Vagina (tissue), 2 donors: Measurements from ENCODE around the gene ABCC12. TPM values are rescaled to one million over a fixed set of nuclear protein-coding genes. Genes with fewer than 3 reads are reported as not detected.
"Not testable (repeated sequence)": the region's sequence is repeated elsewhere in the genome, so short reads cannot be mapped to it uniquely, and the experiment has no call there.

Source experiments
- DNase-seq, 2 donors: peaks; one replicate each; pipeline ENCODE4 v3.0.0-alpha.2; 2017; ENCODE audit errors: extremely low spot score in 2 of 2
- H3K27ac ChIP-seq: fragments of 200-600 bp; sonication (generic); one replicate; pipeline ENCODE4 v1.5.1; 2019
- H3K27me3 ChIP-seq: fragments of 200-600 bp; sonication (generic); one replicate; pipeline ENCODE4 v1.5.1; 2019
- H3K36me3 ChIP-seq, 2 donors: fragments of 200-600 bp; sonication (generic); one replicate each; pipeline ENCODE4 v1.5.1; 2017 to 2019
- H3K4me1 ChIP-seq: fragments of 200-600 bp; sonication (generic); one replicate; pipeline ENCODE4 v1.5.1; 2019
- H3K4me3 ChIP-seq, 2 donors: fragments of 200-600 bp; sonication (generic); 1 replicate in 1 of 2; 2 replicates in 1 of 2; pipeline ENCODE4 v1.5.1; 2016 to 2019
- H3K9me3 ChIP-seq: fragments of 200-600 bp; sonication (generic); one replicate; pipeline ENCODE4 v1.5.1; 2019
- CTCF ChIP-seq, 3 experiments: fragments of 450-650 bp in 2 of 3; fragments of 200-600 bp in 1 of 3; sonication (generic) in 1 of 3; IDR thresholded peaks; one replicate each; pipeline ENCODE4 v1.5.1; 2017 to 2019; ENCODE audit warnings: antibody characterized with exemption in 3 of 3, mild to moderate bottlenecking in 2 of 3, moderate library complexity in 2 of 3
- POLR2A ChIP-seq, 2 donors: fragments of 450-650 bp; IDR thresholded peaks; one replicate each; pipeline ENCODE4 v1.6.1; 2017; ENCODE audit warnings: antibody characterized with exemption in 2 of 2, mild to moderate bottlenecking in 2 of 2, moderate library complexity in 2 of 2
- POLR2AphosphoS5 ChIP-seq, 2 donors: sonication (generic); formaldehyde crosslinking; IDR thresholded peaks; one replicate each; pipeline ENCODE4 v1.9.0; 2017; ENCODE audit warnings: antibody characterized with exemption in 2 of 2, mild to moderate bottlenecking in 2 of 2, low read depth in 1 of 2; ENCODE audit not compliant: insufficient read depth in 1 of 2
- intact Hi-C: fragments of 100-400 bp; cut with DNase I; formaldehyde crosslinking; loops from one replicate; pipeline ENCODE4 v1.15.1; 2023
- total RNA-seq: library from RNA; depleted of rRNA; stranded (reverse); fragments of >200 nt; gene quantifications from one replicate; pipeline ENCODE4 v1.2.3, GENCODE V29; 2016

ABCC12 gene
- total RNA-seq, 1 donor from 2014 or later, result not detected

GRCh38 chr16:48184681-48185080 is 28.9 kb upstream of the ABCC12 start:
- intact Hi-C loops, result no loop called here
- H3K36me3 ChIP-seq, result no peaks in the 10 kb centered on the region
- no peak overlapping the region for H3K4me3 ChIP-seq
- no peaks in the 10 kb centered on the region for H3K4me1 ChIP-seq
- no peak overlapping the region for H3K27ac ChIP-seq
- no peaks in the 10 kb centered on the region for H3K9me3 ChIP-seq
- no peak for DNase-seq
- no peak for TF ChIP-seq CTCF (IDR thresholded peaks at IDR 0.05)
- no peak for TF ChIP-seq POLR2A (IDR thresholded peaks at IDR 0.05)
- TF ChIP-seq POLR2AphosphoS5 (IDR thresholded peaks at IDR 0.05; ENCODE audit: insufficient read depth in 1 of 2, low read depth in 1 of 2), result no peak
- no peaks in the 10 kb centered on the region for H3K27me3 ChIP-seq

GRCh38 chr16:48182979-48183537 is 27.3 kb upstream of the ABCC12 start:
- TF ChIP-seq POLR2AphosphoS5 (IDR thresholded peaks at IDR 0.05; ENCODE audit: insufficient read depth in 1 of 2, low read depth in 1 of 2) (no peak), CTCF (IDR thresholded peaks at IDR 0.05) (no peak), POLR2A (IDR thresholded peaks at IDR 0.05) (no peak)

GRCh38 chr16:48181746-48182520 is 26.1 kb upstream of the ABCC12 start:
- H3K27ac ChIP-seq, H3K27me3 ChIP-seq, H3K4me1 ChIP-seq, H3K4me3 ChIP-seq, DNase-seq, intact Hi-C loops, H3K9me3 ChIP-seq, H3K36me3 ChIP-seq: not testable (repeated sequence)

More at GRCh38 chr16:48182979-48183537, 27.3 kb upstream of the ABCC12 start:
- no peak for DNase-seq
- Histone ChIP-seq H3K9me3 (no peaks in the 10 kb centered on the region), H3K4me1 (no peaks in the 10 kb centered on the region), H3K27me3 (no peaks in the 10 kb centered on the region), H3K4me3 (no peak overlapping the region), H3K36me3 (no peaks in the 10 kb centered on the region), H3K27ac (no peak overlapping the region)
- intact Hi-C loops, result no loop called here

- DNase-seq, result no peak
- Histone ChIP-seq H3K4me1 (no peaks in the 10 kb centered on the region), H3K9me3 (no peaks in the 10 kb centered on the region), H3K36me3 (no peaks in the 10 kb centered on the region), H3K27me3 (no peaks in the 10 kb centered on the region), H3K27ac (no peak overlapping the region), H3K4me3 (no peak overlapping the region)
- intact Hi-C loops, result no loop called here
- TF ChIP-seq CTCF (IDR thresholded peaks at IDR 0.05), result no peak
- no peak for TF ChIP-seq POLR2AphosphoS5 (IDR thresholded peaks at IDR 0.05; ENCODE audit: insufficient read depth in 1 of 2, low read depth in 1 of 2)
- TF ChIP-seq POLR2A (IDR thresholded peaks at IDR 0.05), result no peak
Measured at GRCh38 chr16:48180868-48181480, 25.2 kb upstream of the ABCC12 start.

GRCh38 chr16:48176635-48177408 is 21.0 kb upstream of the ABCC12 start:
- intact Hi-C loops, result no loop called here
- Histone ChIP-seq H3K9me3 (no peaks in the 10 kb centered on the region), H3K4me1 (no peaks in the 10 kb centered on the region), H3K36me3 (no peaks in the 10 kb centered on the region), H3K27me3 (no peaks in the 10 kb centered on the region), H3K4me3 (no peak overlapping the region), H3K27ac (no peak overlapping the region)
- DNase-seq, result no peak
- no peak for TF ChIP-seq POLR2A (IDR thresholded peaks at IDR 0.05)
- no peak for TF ChIP-seq POLR2AphosphoS5 (IDR thresholded peaks at IDR 0.05; ENCODE audit: insufficient read depth in 1 of 2, low read depth in 1 of 2)
- no peak for TF ChIP-seq CTCF (IDR thresholded peaks at IDR 0.05)
